ENCODE results near the gene CNBD2. TPM values are rescaled to one million over a fixed set of nuclear protein-coding genes. Genes with fewer than 3 reads are reported as not detected.

CNBD2 gene
- total RNA-seq, 1 donor from 2014 or later = 5.7 TPM

- H3K4me1 Mint-ChIP-seq (ENCODE audit: unreplicated experiment) = no peaks in the 10 kb centered on the region
- H3K4me3 Mint-ChIP-seq = no peak overlapping the region
- no peaks in the 10 kb centered on the region for H3K36me3 Mint-ChIP-seq
- no peak overlapping the region for H3K27ac Mint-ChIP-seq
- DNase-seq (ENCODE audit: extremely low spot score, unreplicated experiment) = no peak
- H3K9me3 Mint-ChIP-seq = no peaks in the 10 kb centered on the region
- peaks cover 5% of the 10 kb centered on the region for H3K27me3 Mint-ChIP-seq
- no peak for TF ChIP-seq CTCF (conservative IDR thresholded peaks at IDR 0.05)
Observed at GRCh38 chr20:36030149-36030548, 61.8 kb downstream of the CNBD2 start.

- Mint-ChIP-seq H3K27ac (no peak overlapping the region), H3K36me3 (no peaks in the 10 kb centered on the region), H3K4me1 (ENCODE audit: unreplicated experiment) (no peaks in the 10 kb centered on the region), H3K9me3 (no peaks in the 10 kb centered on the region), H3K4me3 (no peak overlapping the region), H3K27me3 (peaks cover under 1% of the 10 kb centered on the region)
- no peak for TF ChIP-seq CTCF (conservative IDR thresholded peaks at IDR 0.05)
- DNase-seq (ENCODE audit: extremely low spot score, unreplicated experiment) = no peak
Observed at GRCh38 chr20:36031806-36032205, 63.4 kb downstream of the CNBD2 start.

GRCh38 chr20:36034875-36035274 is 66.5 kb downstream of the CNBD2 start:
- no peaks in the 10 kb centered on the region for H3K27me3 Mint-ChIP-seq
- DNase-seq (ENCODE audit: extremely low spot score, unreplicated experiment) = no peak
- no peak overlapping the region for H3K27ac Mint-ChIP-seq
- no peaks in the 10 kb centered on the region for H3K36me3 Mint-ChIP-seq
- H3K4me3 Mint-ChIP-seq = no peak overlapping the region
- no peaks in the 10 kb centered on the region for H3K4me1 Mint-ChIP-seq (ENCODE audit: unreplicated experiment)
- TF ChIP-seq CTCF (conservative IDR thresholded peaks at IDR 0.05) = no peak
- no peaks in the 10 kb centered on the region for H3K9me3 Mint-ChIP-seq

DNA sequence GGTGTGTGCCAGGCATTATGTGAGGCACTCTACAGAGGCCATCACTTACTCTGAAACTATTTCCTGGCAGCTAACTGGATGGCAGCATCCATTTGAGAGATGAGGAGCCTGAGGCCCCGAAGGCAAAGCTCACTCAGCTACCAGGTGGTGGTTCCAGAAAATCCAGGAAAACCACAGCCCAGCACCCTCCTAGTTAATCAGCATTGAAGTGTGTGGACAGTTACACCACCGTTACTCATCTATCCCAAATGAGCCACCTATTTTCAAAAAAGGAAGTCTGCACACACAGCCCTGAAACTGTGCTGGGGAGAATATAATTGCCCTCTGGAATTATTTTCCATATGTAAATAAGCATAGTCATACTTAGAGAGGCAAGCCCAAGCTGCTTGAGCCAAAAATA is 67.4 kb downstream of the CNBD2 start:
- peaks cover 5% of the 10 kb centered on the region for H3K36me3 Mint-ChIP-seq
- H3K27ac Mint-ChIP-seq = no peak overlapping the region
- TF ChIP-seq CTCF (conservative IDR thresholded peaks at IDR 0.05) = no peak
- no peaks in the 10 kb centered on the region for H3K9me3 Mint-ChIP-seq
- no peak for DNase-seq (ENCODE audit: extremely low spot score, unreplicated experiment)
- H3K4me1 Mint-ChIP-seq (ENCODE audit: unreplicated experiment) = no peaks in the 10 kb centered on the region
- no peak overlapping the region for H3K4me3 Mint-ChIP-seq
- H3K27me3 Mint-ChIP-seq = no peaks in the 10 kb centered on the region

DNA sequence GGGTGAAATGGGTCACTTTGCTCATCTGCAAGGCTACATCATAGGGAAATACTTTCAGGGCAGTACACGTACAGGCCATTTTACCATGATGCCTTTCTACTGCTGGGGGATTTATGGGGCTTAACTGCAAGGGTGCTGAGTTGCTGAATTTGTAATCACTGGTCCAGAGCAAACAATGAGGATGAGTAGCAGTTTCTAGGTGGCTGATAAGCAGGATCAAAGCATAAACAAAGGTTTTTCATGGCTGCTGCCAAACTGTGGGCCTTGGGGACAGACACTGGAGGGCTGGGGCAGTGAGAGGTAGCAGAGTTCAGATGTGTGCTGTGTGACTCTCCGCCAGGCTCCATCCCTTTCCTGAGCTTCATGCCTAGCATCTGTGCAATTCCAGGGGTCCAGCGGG is 68.3 kb downstream of the CNBD2 start:
- no peak overlapping the region for H3K4me3 Mint-ChIP-seq
- no peak overlapping the region for H3K27ac Mint-ChIP-seq
- H3K4me1 Mint-ChIP-seq (ENCODE audit: unreplicated experiment) = no peaks in the 10 kb centered on the region
- DNase-seq (ENCODE audit: extremely low spot score, unreplicated experiment) = no peak
- no peaks in the 10 kb centered on the region for H3K27me3 Mint-ChIP-seq
- H3K36me3 Mint-ChIP-seq = peaks cover 11% of the 10 kb centered on the region
- no peak for TF ChIP-seq CTCF (conservative IDR thresholded peaks at IDR 0.05)
- H3K9me3 Mint-ChIP-seq = peaks cover 4% of the 10 kb centered on the region

- peaks cover 3% of the 10 kb centered on the region for H3K4me1 Mint-ChIP-seq (ENCODE audit: unreplicated experiment)
- no peaks in the 10 kb centered on the region for H3K27me3 Mint-ChIP-seq
- no peak for TF ChIP-seq CTCF (conservative IDR thresholded peaks at IDR 0.05)
- H3K9me3 Mint-ChIP-seq = peaks cover 7% of the 10 kb centered on the region
- no peak overlapping the region for H3K27ac Mint-ChIP-seq
- peaks cover 19% of the 10 kb centered on the region for H3K36me3 Mint-ChIP-seq
- H3K4me3 Mint-ChIP-seq = no peak overlapping the region
- DNase-seq (ENCODE audit: extremely low spot score, unreplicated experiment) = no peak
Observed at GRCh38 chr20:36040571-36040970, 72.2 kb downstream of the CNBD2 start.

All from type B pancreatic cell (in vitro differentiated cells).